ENCODE measurements around the gene PTK6.

GRCh38 chr20:63560856-63561609, 23.9 kb upstream of the PTK6 start:
- TF ChIP-seq SNAI2 (CRISPR knock-in tag; IDR thresholded peaks at IDR 0.05) = no peak
- no peak for TF ChIP-seq ARNTL (CRISPR knock-in tag; IDR thresholded peaks at IDR 0.05; ENCODE audit: borderline replicate concordance, low read depth)
- no peak for TF ChIP-seq ZNF70 (CRISPR knock-in tag; IDR thresholded peaks at IDR 0.05)
- no peak for TF ChIP-seq OSR1 (CRISPR knock-in tag; IDR thresholded peaks at IDR 0.05)
- TF ChIP-seq ESRRG (CRISPR knock-in tag; IDR thresholded peaks at IDR 0.05) = no peak
- TF ChIP-seq TSHZ2 (CRISPR knock-in tag; IDR thresholded peaks at IDR 0.05) = no peak
- no peak for TF ChIP-seq POU6F1 (CRISPR knock-in tag; IDR thresholded peaks at IDR 0.05; ENCODE audit: borderline replicate concordance, low read depth)
- TF ChIP-seq ZNF8 (CRISPR knock-in tag; IDR thresholded peaks at IDR 0.05) = no peak
